Measurements from ENCODE around the gene PRRG2.

DNA sequence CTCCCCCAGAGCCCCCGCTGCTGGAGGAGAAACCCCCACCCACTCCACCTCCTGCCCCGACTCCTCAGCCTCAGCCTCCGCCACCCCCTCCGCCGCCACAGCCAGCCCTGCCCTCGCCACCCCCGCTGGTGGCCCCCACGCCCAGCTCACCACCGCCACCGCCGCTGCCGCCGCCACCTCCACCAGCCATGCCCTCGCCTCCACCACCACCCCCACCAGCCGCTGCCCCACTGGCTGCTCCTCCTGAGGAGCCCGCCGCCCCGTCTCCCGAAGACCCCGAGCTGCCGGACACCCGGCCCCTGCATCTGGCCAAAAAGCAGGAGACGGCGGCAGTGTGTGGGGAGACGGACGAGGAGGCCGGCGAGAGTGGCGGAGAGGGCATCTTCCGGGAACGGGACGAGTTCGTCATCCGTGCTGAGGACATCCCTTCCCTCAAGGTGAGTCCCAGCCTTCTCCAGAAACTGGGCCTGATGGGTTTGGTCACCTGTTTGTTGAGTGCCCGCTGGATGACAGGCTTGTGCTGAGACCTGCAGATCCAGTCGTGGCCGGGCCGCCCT, 20.4 kb downstream of the PRRG2 start:
- no peak for TF ChIP-seq EZH2 (IDR thresholded peaks at IDR 0.05; ENCODE audit: low read length)
- TF ChIP-seq, protein P1, sequence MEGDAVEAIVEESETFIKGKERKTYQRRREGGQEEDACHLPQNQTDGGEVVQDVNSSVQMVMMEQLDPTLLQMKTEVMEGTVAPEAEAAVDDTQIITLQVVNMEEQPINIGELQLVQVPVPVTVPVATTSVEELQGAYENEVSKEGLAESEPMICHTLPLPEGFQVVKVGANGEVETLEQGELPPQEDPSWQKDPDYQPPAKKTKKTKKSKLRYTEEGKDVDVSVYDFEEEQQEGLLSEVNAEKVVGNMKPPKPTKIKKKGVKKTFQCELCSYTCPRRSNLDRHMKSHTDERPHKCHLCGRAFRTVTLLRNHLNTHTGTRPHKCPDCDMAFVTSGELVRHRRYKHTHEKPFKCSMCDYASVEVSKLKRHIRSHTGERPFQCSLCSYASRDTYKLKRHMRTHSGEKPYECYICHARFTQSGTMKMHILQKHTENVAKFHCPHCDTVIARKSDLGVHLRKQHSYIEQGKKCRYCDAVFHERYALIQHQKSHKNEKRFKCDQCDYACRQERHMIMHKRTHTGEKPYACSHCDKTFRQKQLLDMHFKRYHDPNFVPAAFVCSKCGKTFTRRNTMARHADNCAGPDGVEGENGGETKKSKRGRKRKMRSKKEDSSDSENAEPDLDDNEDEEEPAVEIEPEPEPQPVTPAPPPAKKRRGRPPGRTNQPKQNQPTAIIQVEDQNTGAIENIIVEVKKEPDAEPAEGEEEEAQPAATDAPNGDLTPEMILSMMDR (optimal IDR thresholded peaks at IDR 0.05 in 1 of 3, IDR thresholded peaks at IDR 0.05 in 1 of 3, conservative IDR thresholded peaks at IDR 0.05 in 1 of 3; ENCODE audit: extremely low read depth in 1 of 3, insufficient read depth in 2 of 3, low read length in 3 of 3): no peak

Measured in keratinocyte (primary cell).